IMR-90 (cell line): ENCODE data around the gene RPP30.

ENCODE experiments used
- BHLHE40 ChIP-seq: fragments of 150-350 bp; IDR thresholded peaks from 2 replicates; pipeline ENCODE4 v1.6.1; 2016; ENCODE audit warnings: mild to moderate bottlenecking, low read depth, low read length
- CEBPB ChIP-seq: IDR thresholded peaks from 2 replicates; pipeline ENCODE4 v1.6.1; 2012; ENCODE audit warnings: low read depth, low read length, improper control_type of control experiment
- CHD1 ChIP-seq: IDR thresholded peaks from 2 replicates; pipeline ENCODE4 v1.6.1; 2012; ENCODE audit warnings: low read depth, low read length, improper control_type of control experiment
- ELK1 ChIP-seq: fragments of 150-350 bp; IDR thresholded peaks from 2 replicates; pipeline ENCODE4 v1.6.1; 2016; ENCODE audit warnings: low read depth, mild to moderate bottlenecking, low read length, moderate library complexity, borderline replicate concordance
- FOS ChIP-seq: fragments of 150-350 bp; IDR thresholded peaks from 2 replicates; pipeline ENCODE4 v1.6.1; 2016; ENCODE audit warnings: low read depth, low read length
- MAFK ChIP-seq: IDR thresholded peaks from 2 replicates; pipeline ENCODE4 v1.6.1; 2012; ENCODE audit warnings: low read depth, low read length, improper control_type of control experiment
- MAZ ChIP-seq: IDR thresholded peaks from 2 replicates; pipeline ENCODE4 v1.6.1; 2012; ENCODE audit warnings: low read depth, mild to moderate bottlenecking, low read length, improper control_type of control experiment, moderate library complexity, borderline replicate concordance
- MXI1 ChIP-seq: IDR thresholded peaks from 2 replicates; pipeline ENCODE4 v1.6.1; 2012; ENCODE audit warnings: low read depth, mild to moderate bottlenecking, low read length, moderate library complexity, borderline replicate concordance
- POLR2A ChIP-seq: IDR thresholded peaks from 2 replicates; pipeline ENCODE4 v1.6.1; 2012; ENCODE audit warnings: mild to moderate bottlenecking, low read depth, low read length
- RAD21 ChIP-seq: IDR thresholded peaks from 2 replicates; pipeline ENCODE4 v1.6.1; 2012; ENCODE audit warnings: low read length, improper control_type of control experiment
- RFX5 ChIP-seq: IDR thresholded peaks from 2 replicates; pipeline ENCODE4 v1.8.0; 2012; ENCODE audit warnings: low read depth, mild to moderate bottlenecking, low read length, moderate library complexity
- SMC3 ChIP-seq: fragments of 150-350 bp; IDR thresholded peaks from 2 replicates; pipeline ENCODE4 v1.6.1; 2016; ENCODE audit warnings: low read depth, mild to moderate bottlenecking, antibody characterized with exemption, low read length, moderate library complexity
- TF ChIP-seq, protein P1 (sequence below): conservative IDR thresholded peaks from 2 replicates; pipeline ENCODE4 v1.5.1; 2012; ENCODE audit warnings: mild to moderate bottlenecking, low read depth, low read length, improper control_type of control experiment
- TF ChIP-seq, protein P2 (sequence below): fragments of 150-350 bp; IDR thresholded peaks from 2 replicates; pipeline ENCODE4 v1.6.1; 2017; ENCODE audit warnings: mild to moderate bottlenecking, antibody characterized with exemption, low read length, low read depth

DNA sequence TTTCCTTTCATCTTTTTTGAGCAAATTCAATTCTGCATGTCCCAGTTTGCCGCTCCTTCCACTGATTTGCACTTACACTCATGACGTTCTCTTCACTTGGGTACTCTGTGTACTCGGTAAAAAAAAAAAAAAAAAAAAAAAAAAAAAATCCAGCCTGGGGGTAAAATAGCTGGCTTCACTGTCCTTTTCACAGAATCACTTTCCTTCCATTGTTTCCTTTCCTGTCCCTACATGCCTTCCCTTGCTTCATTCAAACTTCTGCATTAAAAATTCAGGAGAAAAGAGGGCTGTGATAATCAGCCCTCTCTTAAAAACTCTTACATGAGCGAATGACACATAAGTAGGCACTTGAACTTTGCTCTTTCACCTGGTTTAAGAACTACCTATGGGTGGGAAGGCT lies 40.4 kb downstream of the RPP30 start:
- TF ChIP-seq, protein P1, sequence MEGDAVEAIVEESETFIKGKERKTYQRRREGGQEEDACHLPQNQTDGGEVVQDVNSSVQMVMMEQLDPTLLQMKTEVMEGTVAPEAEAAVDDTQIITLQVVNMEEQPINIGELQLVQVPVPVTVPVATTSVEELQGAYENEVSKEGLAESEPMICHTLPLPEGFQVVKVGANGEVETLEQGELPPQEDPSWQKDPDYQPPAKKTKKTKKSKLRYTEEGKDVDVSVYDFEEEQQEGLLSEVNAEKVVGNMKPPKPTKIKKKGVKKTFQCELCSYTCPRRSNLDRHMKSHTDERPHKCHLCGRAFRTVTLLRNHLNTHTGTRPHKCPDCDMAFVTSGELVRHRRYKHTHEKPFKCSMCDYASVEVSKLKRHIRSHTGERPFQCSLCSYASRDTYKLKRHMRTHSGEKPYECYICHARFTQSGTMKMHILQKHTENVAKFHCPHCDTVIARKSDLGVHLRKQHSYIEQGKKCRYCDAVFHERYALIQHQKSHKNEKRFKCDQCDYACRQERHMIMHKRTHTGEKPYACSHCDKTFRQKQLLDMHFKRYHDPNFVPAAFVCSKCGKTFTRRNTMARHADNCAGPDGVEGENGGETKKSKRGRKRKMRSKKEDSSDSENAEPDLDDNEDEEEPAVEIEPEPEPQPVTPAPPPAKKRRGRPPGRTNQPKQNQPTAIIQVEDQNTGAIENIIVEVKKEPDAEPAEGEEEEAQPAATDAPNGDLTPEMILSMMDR: no peak
- TF ChIP-seq RFX5 (no peak), POLR2A (no peak), CHD1 (no peak), ELK1 (no peak), BHLHE40 (no peak), RAD21 (no peak), CEBPB (no peak), SMC3 (no peak), MXI1 (no peak), MAFK (no peak), MAZ (no peak), FOS (no peak)
- TF ChIP-seq, protein P2, sequence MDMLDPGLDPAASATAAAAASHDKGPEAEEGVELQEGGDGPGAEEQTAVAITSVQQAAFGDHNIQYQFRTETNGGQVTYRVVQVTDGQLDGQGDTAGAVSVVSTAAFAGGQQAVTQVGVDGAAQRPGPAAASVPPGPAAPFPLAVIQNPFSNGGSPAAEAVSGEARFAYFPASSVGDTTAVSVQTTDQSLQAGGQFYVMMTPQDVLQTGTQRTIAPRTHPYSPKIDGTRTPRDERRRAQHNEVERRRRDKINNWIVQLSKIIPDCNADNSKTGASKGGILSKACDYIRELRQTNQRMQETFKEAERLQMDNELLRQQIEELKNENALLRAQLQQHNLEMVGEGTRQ: no peak
